GM21367 (cell line): ENCODE measurements around the gene KLF2.
"Not testable (repeated sequence)": the region's sequence is repeated elsewhere in the genome, so short reads cannot be mapped to it uniquely, and the experiment has no call there.

ENCODE experiments used
- ATAC-seq: cut with Tn5 transposase; IDR thresholded peaks from one replicate; pipeline ENCODE4 v1.9.1; 2021; ENCODE audit not compliant: unreplicated experiment

The KLF2 gene

GRCh38 chr19:16336571-16336970, 11.9 kb downstream of the KLF2 start:
- ATAC-seq = no peak

GRCh38 chr19:16337809-16338469, 13.3 kb downstream of the KLF2 start:
- no peak for ATAC-seq

GRCh38 chr19:16338470-16339360, 14.1 kb downstream of the KLF2 start:
- no peak for ATAC-seq

GRCh38 chr19:16339361-16339725, 14.7 kb downstream of the KLF2 start:
- no peak for ATAC-seq

- ATAC-seq = no peak
Observed at GRCh38 chr19:16340092-16340491, 15.5 kb downstream of the KLF2 start.

GRCh38 chr19:16340654-16341053, 16.0 kb downstream of the KLF2 start:
- ATAC-seq = no peak

GRCh38 chr19:16342002-16342715, 17.5 kb downstream of the KLF2 start:
- ATAC-seq = peak; percentile 39

GRCh38 chr19:16343156-16343555, 18.5 kb downstream of the KLF2 start:
- ATAC-seq = no peak

GRCh38 chr19:16345457-16345856, 20.8 kb downstream of the KLF2 start:
- ATAC-seq = no peak

- not testable (repeated sequence) for ATAC-seq
Observed at GRCh38 chr19:16347099-16347498, 22.5 kb downstream of the KLF2 start.

- no peak for ATAC-seq
Observed at GRCh38 chr19:16347706-16348105, 23.1 kb downstream of the KLF2 start.

- no peak for ATAC-seq
Observed at GRCh38 chr19:16349551-16350152, 25.0 kb downstream of the KLF2 start.

- ATAC-seq = no peak
Observed at GRCh38 chr19:16351133-16351809, 26.6 kb downstream of the KLF2 start.

GRCh38 chr19:16355293-16356043, 30.8 kb downstream of the KLF2 start:
- ATAC-seq = no peak

- ATAC-seq = no peak
Observed at GRCh38 chr19:16358456-16358855, 33.8 kb downstream of the KLF2 start.

- ATAC-seq = no peak
Observed at GRCh38 chr19:16359074-16359473, 34.4 kb downstream of the KLF2 start.

- no peak for ATAC-seq
Observed at GRCh38 chr19:16359964-16360363, 35.3 kb downstream of the KLF2 start.

GRCh38 chr19:16360738-16361137, 36.1 kb downstream of the KLF2 start:
- ATAC-seq = no peak

GRCh38 chr19:16361254-16361653, 36.6 kb downstream of the KLF2 start:
- no peak for ATAC-seq

GRCh38 chr19:16361926-16362325, 37.3 kb downstream of the KLF2 start:
- no peak for ATAC-seq
